WI38 (cell line): ENCODE data around the gene EMC7.
A peak's percentile ranks its signal among the peaks of the same experiment; 100 is the strongest.

Experiments
- H3K4me3 ChIP-seq: 2 replicates; pipeline ENCODE4 v1.5.1; 2011; ENCODE audit warnings: low read depth, mild to moderate bottlenecking, control low read depth, low read length
- TF ChIP-seq, protein P1 (sequence below): IDR thresholded peaks from 2 replicates; pipeline ENCODE4 v1.5.1; 2012; ENCODE audit warnings: low read depth, mild to moderate bottlenecking, control low read depth, low read length

Gene EMC7

DNA sequence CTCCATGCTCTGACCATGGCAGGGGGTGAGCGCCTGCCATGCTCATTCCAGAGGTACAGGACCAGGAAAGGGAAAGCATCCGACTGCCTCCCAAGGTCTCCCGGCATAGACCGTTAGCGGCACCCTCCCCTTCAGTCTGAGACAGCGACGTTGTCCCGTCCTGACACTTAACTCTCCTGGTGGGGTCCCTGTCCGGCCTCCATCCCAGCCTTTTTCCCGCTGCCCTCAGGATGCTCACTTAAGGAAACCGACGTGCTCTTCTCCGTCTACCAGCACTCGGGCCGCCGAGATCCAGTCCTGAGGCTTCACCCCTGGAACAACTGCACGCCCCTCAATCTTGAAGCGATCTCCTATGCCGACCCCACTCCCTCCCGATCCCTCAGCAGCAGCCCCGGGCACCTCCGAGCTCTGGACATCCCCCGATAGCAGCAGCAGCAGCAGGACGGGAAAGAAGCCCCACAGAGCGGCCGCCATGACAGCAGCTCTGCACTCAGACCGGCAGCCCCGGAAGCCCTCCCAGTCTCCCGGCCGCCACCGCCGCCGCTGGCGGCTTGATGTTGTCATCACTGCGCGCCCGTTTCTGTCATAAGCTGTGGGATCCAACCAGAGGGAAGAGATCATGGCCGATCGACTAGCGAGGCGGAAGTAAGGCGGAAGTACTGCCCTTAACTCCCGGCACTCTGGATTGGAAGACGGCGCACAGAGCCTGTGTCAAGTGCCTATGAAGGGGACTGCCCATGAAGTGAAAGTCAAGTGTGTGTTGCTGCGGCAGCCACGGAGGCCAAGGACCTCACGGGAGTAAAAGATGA lies at the start of gene EMC7, which contains the start of gene PGBD4:
Gene EMC7, minus strand, starts transcription at position 497 of the 809 bp plus-strand sequence. Its CDS starts 23 bp downstream, at position 474.
Gene PGBD4, plus strand, starts transcription at position 718 of the 809 bp plus-strand sequence. CDS start 449 bp downstream, outside the sequence.
- TF ChIP-seq, protein P1, sequence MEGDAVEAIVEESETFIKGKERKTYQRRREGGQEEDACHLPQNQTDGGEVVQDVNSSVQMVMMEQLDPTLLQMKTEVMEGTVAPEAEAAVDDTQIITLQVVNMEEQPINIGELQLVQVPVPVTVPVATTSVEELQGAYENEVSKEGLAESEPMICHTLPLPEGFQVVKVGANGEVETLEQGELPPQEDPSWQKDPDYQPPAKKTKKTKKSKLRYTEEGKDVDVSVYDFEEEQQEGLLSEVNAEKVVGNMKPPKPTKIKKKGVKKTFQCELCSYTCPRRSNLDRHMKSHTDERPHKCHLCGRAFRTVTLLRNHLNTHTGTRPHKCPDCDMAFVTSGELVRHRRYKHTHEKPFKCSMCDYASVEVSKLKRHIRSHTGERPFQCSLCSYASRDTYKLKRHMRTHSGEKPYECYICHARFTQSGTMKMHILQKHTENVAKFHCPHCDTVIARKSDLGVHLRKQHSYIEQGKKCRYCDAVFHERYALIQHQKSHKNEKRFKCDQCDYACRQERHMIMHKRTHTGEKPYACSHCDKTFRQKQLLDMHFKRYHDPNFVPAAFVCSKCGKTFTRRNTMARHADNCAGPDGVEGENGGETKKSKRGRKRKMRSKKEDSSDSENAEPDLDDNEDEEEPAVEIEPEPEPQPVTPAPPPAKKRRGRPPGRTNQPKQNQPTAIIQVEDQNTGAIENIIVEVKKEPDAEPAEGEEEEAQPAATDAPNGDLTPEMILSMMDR: no peak
- H3K4me3 ChIP-seq: peak within 1 kb of the TSS; percentile 99

DNA sequence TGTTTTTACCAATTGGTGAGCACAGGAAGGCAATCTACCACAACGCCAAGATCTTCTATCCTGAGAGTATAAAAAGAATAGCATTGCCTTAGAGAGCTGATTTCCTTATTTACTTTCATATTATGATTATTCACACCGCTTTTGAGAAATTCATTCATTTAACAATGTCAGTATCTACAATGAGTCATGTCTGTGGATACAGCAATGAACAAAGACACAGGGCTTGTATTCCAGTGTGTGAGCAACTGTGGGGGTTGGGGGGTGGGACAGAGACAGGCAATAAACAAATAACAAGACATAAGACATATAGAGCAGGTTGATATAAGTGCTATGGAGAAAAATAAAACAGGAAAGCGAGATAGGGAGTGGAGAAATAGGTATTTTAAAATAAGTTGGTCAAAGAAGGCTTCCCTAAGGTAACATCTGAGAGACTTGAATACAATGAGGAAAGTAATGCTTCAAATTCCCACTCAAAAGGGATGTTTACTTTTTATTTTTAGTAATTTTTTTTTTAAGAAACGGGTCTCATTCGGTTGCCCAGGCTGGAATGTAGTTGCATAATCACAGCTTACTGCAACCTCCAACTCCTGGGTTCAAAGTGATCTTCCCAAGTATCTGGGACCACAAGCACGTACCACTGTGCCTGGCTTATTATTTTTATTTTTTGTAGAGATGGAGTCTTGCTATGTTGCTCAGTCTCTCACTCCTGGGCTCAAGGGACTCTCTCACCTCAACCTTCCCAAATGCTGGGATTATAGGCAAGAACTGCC lies 45.9 kb upstream of the EMC7 start:
- TF ChIP-seq, protein P1: no peak
- no peak overlapping the region for H3K4me3 ChIP-seq

DNA sequence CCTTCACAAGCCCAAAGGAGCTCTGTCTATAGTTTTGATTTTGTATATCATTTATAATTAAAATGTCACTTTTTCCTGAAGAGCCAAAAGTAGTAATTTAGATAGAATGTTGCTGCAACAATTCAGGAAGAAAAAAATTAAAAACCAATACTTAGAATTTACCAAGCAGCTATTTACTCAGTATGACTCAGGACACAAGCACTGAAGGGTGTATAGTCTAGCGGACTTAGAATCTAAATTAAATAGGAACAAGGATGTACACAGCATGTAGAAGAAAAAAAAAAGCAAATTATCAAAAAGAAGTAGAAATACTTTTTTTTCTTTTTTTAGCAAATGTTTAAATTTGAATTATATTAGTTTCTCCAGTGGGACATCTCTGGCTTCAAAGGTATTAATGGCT lies 31.8 kb upstream of the EMC7 start:
- TF ChIP-seq, protein P1: no peak
- no peak overlapping the region for H3K4me3 ChIP-seq

DNA sequence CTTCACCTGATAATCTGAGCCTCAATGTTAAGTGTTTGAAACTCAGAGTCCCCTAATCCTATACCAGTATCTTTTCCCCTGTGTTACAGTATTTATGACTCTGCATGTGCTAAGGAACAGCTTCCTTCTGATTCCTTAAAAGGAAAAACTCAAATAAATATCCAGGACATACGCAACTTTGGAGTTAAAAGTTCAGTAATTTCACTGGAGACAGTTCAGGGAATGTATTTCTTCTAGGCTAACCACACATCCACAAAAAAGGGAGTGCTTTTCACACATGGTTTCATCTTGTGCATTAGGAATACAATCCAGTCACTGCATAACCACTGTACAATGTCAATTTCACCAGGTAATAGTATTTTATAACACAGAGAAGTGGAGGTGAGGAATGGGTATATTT lies 31.2 kb upstream of the EMC7 start:
- H3K4me3 ChIP-seq: no peak overlapping the region
- TF ChIP-seq, protein P1: no peak

DNA sequence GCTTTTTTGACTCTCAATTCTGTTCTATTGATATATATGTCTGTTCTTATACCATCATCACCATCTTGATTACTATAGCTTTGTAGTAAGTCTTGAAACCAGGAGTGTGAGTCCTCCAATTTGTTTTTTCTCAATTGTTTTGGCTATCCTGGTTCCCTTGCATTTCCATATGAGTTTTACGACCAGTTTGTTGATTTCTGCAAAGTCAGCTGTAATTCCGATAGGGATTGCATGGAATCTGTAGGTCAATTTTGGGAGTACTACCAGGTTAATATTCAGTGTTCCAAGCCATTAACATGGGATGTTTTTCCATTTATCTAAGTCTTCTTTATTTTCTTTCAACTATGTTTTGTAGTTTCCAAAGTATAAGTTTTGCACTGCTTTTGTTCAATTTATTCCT lies 27.2 kb upstream of the EMC7 start:
- TF ChIP-seq, protein P1: no peak

DNA sequence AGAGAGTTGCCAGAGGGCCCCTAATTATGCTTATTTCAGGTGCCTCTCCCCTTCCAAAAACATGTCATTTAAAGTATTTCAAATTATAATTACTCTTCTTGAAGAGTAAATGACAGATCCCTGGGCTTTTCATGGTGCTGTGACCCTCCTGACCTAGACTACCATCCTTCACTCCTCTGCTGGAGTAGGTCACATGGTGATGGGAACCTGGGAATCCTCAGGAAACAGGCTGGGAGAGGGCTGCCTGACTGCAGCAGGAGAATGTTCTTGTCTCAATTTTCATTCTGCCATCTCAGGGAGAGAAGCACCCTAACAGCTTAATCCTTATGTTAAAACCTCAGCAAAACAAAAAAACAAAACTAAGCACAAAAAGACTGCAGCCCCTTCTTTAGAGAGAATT lies 24.9 kb upstream of the EMC7 start:
- no peak overlapping the region for H3K4me3 ChIP-seq
- TF ChIP-seq, protein P1: no peak

More for the DNA sequence above, 27.2 kb upstream of the EMC7 start:
- no peak overlapping the region for H3K4me3 ChIP-seq

DNA sequence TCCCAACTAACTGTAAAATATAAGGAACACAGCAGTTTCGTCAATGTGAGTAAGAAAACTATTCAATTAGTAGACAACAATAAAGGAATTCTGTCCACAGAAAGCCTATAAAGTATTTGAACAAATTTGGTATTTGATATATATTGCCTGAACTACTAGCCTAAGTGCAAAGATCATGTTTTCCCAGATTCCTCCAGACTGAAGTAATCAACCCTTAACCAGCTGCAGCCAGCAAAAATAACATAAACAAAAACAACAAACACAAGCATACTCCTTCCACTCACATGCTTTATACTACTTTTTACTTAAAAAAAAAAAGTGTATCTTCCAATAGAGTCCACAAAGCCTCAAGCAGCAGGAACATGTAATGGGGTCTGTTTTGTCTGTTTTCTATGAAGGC lies 24.3 kb upstream of the EMC7 start:
- no peak overlapping the region for H3K4me3 ChIP-seq
- TF ChIP-seq, protein P1: no peak
